Colonic mucosa (tissue), 4 donors: ENCODE measurements around the gene MPPED1. TPM values are rescaled to one million over a fixed set of nuclear protein-coding genes. Genes with fewer than 3 reads are reported as not detected.

Experiments used
- DNase-seq: peaks from one replicate; pipeline ENCODE4 v3.0.0-alpha.2; 2020
- H3K27ac ChIP-seq: fragments of 200-600 bp; one replicate; pipeline ENCODE4 v1.8.0; 2021
- H3K27me3 ChIP-seq: fragments of 200-600 bp; one replicate; pipeline ENCODE4 v1.8.0; 2021
- H3K36me3 ChIP-seq: fragments of 200-600 bp; one replicate; pipeline ENCODE4 v1.8.0; 2021
- H3K4me1 ChIP-seq: fragments of 200-600 bp; one replicate; pipeline ENCODE4 v1.8.0; 2021; ENCODE audit warnings: mild to moderate bottlenecking
- H3K4me3 ChIP-seq: fragments of 200-600 bp; one replicate; pipeline ENCODE4 v1.8.0; 2021
- H3K9ac ChIP-seq, 2 donors: one replicate each; pipeline ENCODE4 v1.7.0; 2013; ENCODE audit warnings: control low read depth in 2 of 2, low read depth in 2 of 2, low read length in 2 of 2
- H3K9me3 ChIP-seq: fragments of 200-600 bp; one replicate; pipeline ENCODE4 v1.8.0; 2021
- CTCF ChIP-seq: fragments of 200-600 bp; IDR thresholded peaks from one replicate; pipeline ENCODE4 v1.8.0; 2022; ENCODE audit warnings: antibody characterized with exemption, mild to moderate bottlenecking
- intact Hi-C: fragments of 100-400 bp; cut with DNase I; formaldehyde crosslinking; loops from one replicate; pipeline ENCODE4 v1.14.1; 2022
- total RNA-seq, 2 donors: library from RNA; stranded (reverse); fragmentation: NEBNext Ultra II Directional in 1 of 2; extraction: Animal tissue kit (Norgen Biotek cat#: 25700) in 1 of 2; gene quantifications; one replicate each; pipeline ENCODE4 v1.2.1, GENCODE V29; 2021
- donor health status: healthy.
- donor health status: DM: no; HTN: no; CAD: no.
- donor health status: DM: no; HTN: no; CAD: no.

The MPPED1 gene
- total RNA-seq, 2 donors from 2014 or later: 0.05 TPM; not detected in 1

- H3K36me3 ChIP-seq: no peaks in the 10 kb centered on the region
- no peak overlapping the region for H3K27ac ChIP-seq
- H3K9me3 ChIP-seq: no peaks in the 10 kb centered on the region
- no peak overlapping the region for H3K4me3 ChIP-seq
- intact Hi-C loops: no loop called here
- no peak for DNase-seq
- no peak for TF ChIP-seq CTCF
- no peaks in the 10 kb centered on the region for H3K4me1 ChIP-seq
- H3K27me3 ChIP-seq: no peaks in the 10 kb centered on the region
- H3K9ac ChIP-seq: no peak overlapping the region
Measured at GRCh38 chr22:43437871-43438475, 26.2 kb downstream of the MPPED1 start.

GRCh38 chr22:43438666-43439347 is 27.0 kb downstream of the MPPED1 start:
- DNase-seq: no peak
- no peak overlapping the region for H3K9ac ChIP-seq
- H3K27ac ChIP-seq: no peak overlapping the region
- intact Hi-C loops: no loop called here
- H3K9me3 ChIP-seq: no peaks in the 10 kb centered on the region
- no peaks in the 10 kb centered on the region for H3K27me3 ChIP-seq
- no peak for TF ChIP-seq CTCF
- H3K4me3 ChIP-seq: no peak overlapping the region
- no peaks in the 10 kb centered on the region for H3K4me1 ChIP-seq
- no peaks in the 10 kb centered on the region for H3K36me3 ChIP-seq

GRCh38 chr22:43439368-43440103 is 27.7 kb downstream of the MPPED1 start:
- Histone ChIP-seq H3K36me3 (no peaks in the 10 kb centered on the region), H3K9ac (no peak overlapping the region), H3K9me3 (no peaks in the 10 kb centered on the region), H3K27me3 (no peaks in the 10 kb centered on the region), H3K4me1 (no peaks in the 10 kb centered on the region), H3K4me3 (no peak overlapping the region), H3K27ac (no peak overlapping the region)
- intact Hi-C loops: no loop called here
- DNase-seq: no peak
- TF ChIP-seq CTCF: no peak

- Histone ChIP-seq H3K27ac (no peak overlapping the region), H3K9ac (no peak overlapping the region), H3K4me3 (no peak overlapping the region), H3K4me1 (no peaks in the 10 kb centered on the region), H3K27me3 (no peaks in the 10 kb centered on the region), H3K9me3 (no peaks in the 10 kb centered on the region), H3K36me3 (no peaks in the 10 kb centered on the region)
- no peak for TF ChIP-seq CTCF
- no peak for DNase-seq
- intact Hi-C loops: no loop called here
Measured at GRCh38 chr22:43440104-43440387, 28.2 kb downstream of the MPPED1 start.

- Histone ChIP-seq H3K4me3 (no peak overlapping the region), H3K4me1 (no peaks in the 10 kb centered on the region), H3K36me3 (no peaks in the 10 kb centered on the region), H3K27me3 (no peaks in the 10 kb centered on the region), H3K27ac (no peak overlapping the region), H3K9me3 (no peaks in the 10 kb centered on the region), H3K9ac (no peak overlapping the region)
- no peak for TF ChIP-seq CTCF
- intact Hi-C loops: no loop called here
- no peak for DNase-seq
Measured at GRCh38 chr22:43440556-43440955, 28.7 kb downstream of the MPPED1 start.
